Urinary bladder (tissue), 2 donors: ENCODE measurements around the gene GALR2. TPM values are rescaled to one million over a fixed set of nuclear protein-coding genes. Genes with fewer than 3 reads are reported as not detected.

Source experiments
- polyA plus RNA-seq: library from polyadenylated mRNA; stranded (reverse); fragments of 200-250 nt; gene quantifications from one replicate; pipeline ENCODE4 v1.2.3, GENCODE V29; 2013
- small RNA-seq: library from RNA; depleted of rRNA; stranded (forward); fragments of <200 nt; gene quantifications from one replicate; pipeline ENCODE3, GENCODE V24; 2014
- total RNA-seq: library from RNA; depleted of rRNA; stranded (reverse); fragments of >200 nt; gene quantifications from one replicate; pipeline ENCODE4 v1.2.3, GENCODE V29; 2014
- donor health status: healthy.

Gene GALR2
- total and polyA plus RNA-seq, 2 donors, result 0.09 TPM; not detected in 1

Small RNA genes within 50 kb of the gene (small RNA-seq; reads per million reads assigned to genes)
- 0.53 reads per million, percentile 49 among the genes with 10 or more reads in this experiment for gene MIR6868

Other genes starting within 250 kb of the GALR2 start
- gene UNC13D, start 230.4 kb upstream of the GALR2 start, total RNA-seq, result 10.6 TPM
- gene UNC13D, start 230.4 kb upstream of the GALR2 start, polyA plus RNA-seq, result 13.0 TPM
- gene WBP2, start 219.4 kb upstream of the GALR2 start, total RNA-seq, result 16.2 TPM
- 142 TPM for gene WBP2, start 219.4 kb upstream of the GALR2 start, polyA plus RNA-seq
- gene TRIM47, start 196.2 kb upstream of the GALR2 start, total RNA-seq, result 28.9 TPM
- gene TRIM47, start 196.2 kb upstream of the GALR2 start, polyA plus RNA-seq, result 55.8 TPM
- 15.2 TPM for gene TRIM65, start 177.8 kb upstream of the GALR2 start, total RNA-seq
- 21.5 TPM for gene TRIM65, start 177.8 kb upstream of the GALR2 start, polyA plus RNA-seq
- 18.3 TPM for gene MRPL38, start 169.9 kb upstream of the GALR2 start, total RNA-seq
- 61.3 TPM for gene MRPL38, start 169.9 kb upstream of the GALR2 start, polyA plus RNA-seq
- gene FBF1, start 133.7 kb upstream of the GALR2 start, total RNA-seq, result 10.7 TPM
- gene FBF1, start 133.7 kb upstream of the GALR2 start, polyA plus RNA-seq, result 7.9 TPM
- 76.0 TPM for gene ACOX1, start 95.6 kb upstream of the GALR2 start, total RNA-seq
- 15.1 TPM for gene ACOX1, start 95.6 kb upstream of the GALR2 start, polyA plus RNA-seq
- gene TEN1, start 95.5 kb upstream of the GALR2 start, total RNA-seq, result 13.9 TPM
- gene TEN1, start 95.5 kb upstream of the GALR2 start, polyA plus RNA-seq, result 16.2 TPM
- 3.5 TPM for gene CDK3, start 73.9 kb upstream of the GALR2 start, total RNA-seq
- 4.9 TPM for gene CDK3, start 73.9 kb upstream of the GALR2 start, polyA plus RNA-seq
- 12.5 TPM for gene EVPL, start 47.5 kb upstream of the GALR2 start, total RNA-seq
- gene EVPL, start 47.5 kb upstream of the GALR2 start, polyA plus RNA-seq, result 9.0 TPM
- 34.7 TPM for gene SRP68, start 2.3 kb upstream of the GALR2 start, total RNA-seq
- 54.8 TPM for gene SRP68, start 2.3 kb upstream of the GALR2 start, polyA plus RNA-seq
- not detected for gene ZACN, start 4.4 kb downstream of the GALR2 start, total RNA-seq
- gene ZACN, start 4.4 kb downstream of the GALR2 start, polyA plus RNA-seq, result 2.2 TPM
- gene EXOC7, start 29.0 kb downstream of the GALR2 start, total RNA-seq, result 75.3 TPM
- 74.8 TPM for gene EXOC7, start 29.0 kb downstream of the GALR2 start, polyA plus RNA-seq
- gene FOXJ1, start 66.5 kb downstream of the GALR2 start, total RNA-seq, result 0.90 TPM
- 1.4 TPM for gene FOXJ1, start 66.5 kb downstream of the GALR2 start, polyA plus RNA-seq
- gene RNF157, start 165.7 kb downstream of the GALR2 start, total RNA-seq, result 1.9 TPM
- gene RNF157, start 165.7 kb downstream of the GALR2 start, polyA plus RNA-seq, result 5.8 TPM
- gene UBALD2, start 190.6 kb downstream of the GALR2 start, total RNA-seq, result 5.4 TPM
- 22.4 TPM for gene UBALD2, start 190.6 kb downstream of the GALR2 start, polyA plus RNA-seq
- 3.2 TPM for gene QRICH2, start 233.5 kb downstream of the GALR2 start, total RNA-seq
- gene QRICH2, start 233.5 kb downstream of the GALR2 start, polyA plus RNA-seq, result 2.4 TPM